HG02852 (cell line): ENCODE measurements around the gene DHRSX.
"Not testable (repeated sequence)": the region's sequence is repeated elsewhere in the genome, so short reads cannot be mapped to it uniquely, and the experiment has no call there.

ENCODE experiments used
- ATAC-seq: cut with Tn5 transposase; IDR thresholded peaks from one replicate; pipeline ENCODE4 v1.9.1; 2021; ENCODE audit warnings: mild to moderate bottlenecking, moderate library complexity; ENCODE audit not compliant: unreplicated experiment

Gene DHRSX, protein sequence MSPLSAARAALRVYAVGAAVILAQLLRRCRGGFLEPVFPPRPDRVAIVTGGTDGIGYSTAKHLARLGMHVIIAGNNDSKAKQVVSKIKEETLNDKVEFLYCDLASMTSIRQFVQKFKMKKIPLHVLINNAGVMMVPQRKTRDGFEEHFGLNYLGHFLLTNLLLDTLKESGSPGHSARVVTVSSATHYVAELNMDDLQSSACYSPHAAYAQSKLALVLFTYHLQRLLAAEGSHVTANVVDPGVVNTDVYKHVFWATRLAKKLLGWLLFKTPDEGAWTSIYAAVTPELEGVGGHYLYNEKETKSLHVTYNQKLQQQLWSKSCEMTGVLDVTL

DNA sequence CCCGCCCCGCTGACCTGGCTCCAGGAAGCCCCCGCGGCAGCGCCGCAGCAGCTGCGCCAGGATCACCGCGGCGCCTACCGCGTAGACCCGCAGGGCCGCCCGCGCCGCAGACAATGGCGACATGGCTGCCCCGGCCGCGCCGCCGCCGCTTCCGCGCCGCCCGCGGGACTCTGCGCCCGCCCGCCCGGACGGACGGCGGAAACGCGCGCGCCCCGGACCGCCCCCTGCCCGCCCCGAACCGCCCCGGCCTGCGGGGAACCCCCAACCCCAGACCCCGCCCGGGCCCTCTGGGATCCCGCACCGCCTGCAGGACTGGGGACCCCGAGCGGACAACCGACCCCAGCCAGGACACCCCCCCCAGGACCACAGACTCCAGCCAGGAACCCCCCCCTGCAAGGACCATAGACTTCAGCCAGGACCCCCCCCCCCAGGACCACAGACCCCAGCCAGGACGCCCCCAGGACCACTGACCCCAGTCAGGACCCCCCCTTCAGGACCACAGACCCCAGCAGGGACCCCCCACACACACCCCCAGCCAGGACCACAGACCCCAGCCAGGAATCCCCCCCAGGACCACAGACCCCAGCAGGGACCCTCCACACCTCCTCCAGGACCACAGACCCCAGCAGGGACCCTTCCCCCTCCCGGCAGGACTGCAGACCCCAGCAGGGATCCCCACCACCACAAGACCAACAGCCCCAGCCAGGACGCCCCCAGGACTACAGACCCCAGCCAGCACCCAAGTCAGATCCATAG is at the start of gene DHRSX, which contains the start of gene ZBED1:
TSS of gene DHRSX (minus strand) at position 174 of the 756 bp plus-strand sequence. CDS start at position 123, 51 bp downstream.
TSS of gene ZBED1 (minus strand) at position 174 of the 756 bp plus-strand sequence. CDS start 10,257 bp downstream, outside the sequence.
- peak; percentile 71 for ATAC-seq

DNA sequence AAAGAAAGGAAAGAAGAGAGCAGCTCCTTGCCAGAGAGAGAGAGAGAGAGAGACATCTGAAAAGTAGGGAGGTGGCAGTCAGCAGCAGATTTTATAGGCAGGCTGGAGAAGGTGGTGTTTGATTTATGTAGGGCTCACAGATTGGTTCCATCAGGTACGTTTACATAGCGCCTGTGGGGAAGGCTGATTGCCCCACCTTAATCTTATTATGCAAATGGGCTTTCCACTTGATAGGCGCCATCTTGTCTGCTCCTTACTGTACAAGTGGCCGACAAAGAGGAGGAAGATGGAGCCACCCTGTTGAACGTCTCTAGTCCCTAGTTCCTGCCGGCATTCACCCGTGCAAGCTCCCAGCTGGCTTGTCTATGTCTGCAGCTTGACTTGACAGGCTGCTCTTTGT is 49.1 kb upstream of the DHRSX start:
- ATAC-seq: no peak

DNA sequence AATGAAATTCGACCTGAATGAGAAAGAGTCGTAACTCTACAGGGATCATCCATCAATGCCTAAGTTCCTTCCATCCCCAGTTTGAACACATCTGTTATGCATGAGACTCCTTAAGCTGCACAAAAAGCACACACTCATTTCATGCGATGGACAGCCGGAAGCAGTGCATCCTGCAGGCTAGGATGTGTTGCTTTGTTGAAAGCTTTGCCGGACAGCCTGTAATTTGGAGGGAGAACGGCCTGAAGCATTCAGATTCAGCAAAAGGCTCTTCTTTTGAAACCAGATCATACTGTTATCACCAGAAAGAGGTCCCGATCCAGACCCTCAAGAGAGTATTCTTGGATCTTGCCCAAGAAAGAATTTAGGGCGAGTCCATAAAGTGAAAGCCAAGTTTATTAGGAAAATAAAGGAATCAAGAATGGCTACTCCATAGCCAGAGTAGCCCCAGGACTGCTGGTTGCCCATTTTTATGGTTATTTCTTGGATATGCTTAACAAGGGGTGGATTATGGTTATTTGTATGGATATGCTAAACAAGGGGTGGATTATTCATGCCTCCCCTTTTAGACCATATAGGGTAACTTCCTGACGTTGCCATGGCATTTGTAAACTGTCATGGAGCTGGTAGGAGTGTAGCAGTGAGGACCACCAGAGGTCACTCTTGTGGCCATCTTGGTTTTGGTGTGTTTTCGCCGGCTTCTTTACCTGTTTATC is 48.1 kb upstream of the DHRSX start:
- ATAC-seq: no peak

DNA sequence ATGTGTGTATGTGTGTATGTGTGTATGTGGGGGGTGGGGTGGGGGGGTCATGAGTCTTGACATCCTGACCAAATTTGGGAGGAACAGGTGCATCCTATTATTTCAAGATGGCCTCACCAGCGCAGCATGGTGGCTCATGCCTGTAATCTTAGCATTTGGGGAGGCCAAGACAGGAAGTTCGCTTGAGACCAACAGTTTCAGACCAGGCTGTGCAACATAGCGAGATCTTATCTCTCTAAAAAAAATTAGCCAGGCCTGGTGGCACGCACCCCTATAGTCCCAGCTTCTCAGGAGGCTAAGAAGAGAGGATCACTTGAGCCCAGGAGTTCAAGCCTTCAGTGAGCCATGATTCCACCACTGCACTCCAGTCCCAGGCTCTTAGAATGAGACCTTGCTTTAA is 47.0 kb upstream of the DHRSX start:
- ATAC-seq: no peak

DNA sequence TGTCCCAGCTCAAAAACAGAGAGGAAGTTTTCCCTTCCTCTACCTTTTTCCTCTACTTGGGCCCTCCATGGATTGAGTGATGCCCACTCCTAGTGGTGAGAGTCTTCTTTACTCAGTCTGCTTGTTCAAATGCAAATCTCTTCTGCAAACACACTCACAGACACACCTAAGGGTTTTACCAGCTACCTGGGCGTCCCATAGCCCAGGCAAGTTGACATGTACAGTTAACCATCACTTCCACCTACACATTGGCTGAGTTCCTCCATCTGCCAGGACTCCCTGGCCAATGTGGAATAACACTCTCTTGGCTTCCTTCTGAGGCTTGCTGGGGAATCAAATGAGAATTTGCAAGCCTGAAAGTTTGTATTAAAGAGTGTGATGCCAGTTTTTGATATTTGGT is 45.7 kb upstream of the DHRSX start:
- no peak for ATAC-seq

DNA sequence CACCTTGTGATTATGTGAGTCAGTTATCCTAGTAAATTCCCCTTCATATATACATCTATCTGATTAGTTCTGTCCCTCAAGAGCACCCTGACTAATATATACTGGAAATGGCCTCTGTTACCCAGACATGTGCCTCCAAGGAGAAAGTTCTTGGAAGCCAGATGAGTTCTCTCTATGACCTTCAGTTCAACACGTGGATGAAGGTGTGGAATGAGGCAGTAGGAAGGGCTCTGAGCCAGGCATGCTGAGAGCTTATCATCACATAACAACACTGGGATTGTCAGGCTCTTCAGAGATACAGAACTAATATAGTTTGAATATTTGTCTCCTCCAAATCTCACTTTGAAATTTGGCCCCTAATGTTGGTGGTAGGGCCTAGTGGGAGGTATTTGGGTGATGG is 44.4 kb upstream of the DHRSX start:
- no peak for ATAC-seq

DNA sequence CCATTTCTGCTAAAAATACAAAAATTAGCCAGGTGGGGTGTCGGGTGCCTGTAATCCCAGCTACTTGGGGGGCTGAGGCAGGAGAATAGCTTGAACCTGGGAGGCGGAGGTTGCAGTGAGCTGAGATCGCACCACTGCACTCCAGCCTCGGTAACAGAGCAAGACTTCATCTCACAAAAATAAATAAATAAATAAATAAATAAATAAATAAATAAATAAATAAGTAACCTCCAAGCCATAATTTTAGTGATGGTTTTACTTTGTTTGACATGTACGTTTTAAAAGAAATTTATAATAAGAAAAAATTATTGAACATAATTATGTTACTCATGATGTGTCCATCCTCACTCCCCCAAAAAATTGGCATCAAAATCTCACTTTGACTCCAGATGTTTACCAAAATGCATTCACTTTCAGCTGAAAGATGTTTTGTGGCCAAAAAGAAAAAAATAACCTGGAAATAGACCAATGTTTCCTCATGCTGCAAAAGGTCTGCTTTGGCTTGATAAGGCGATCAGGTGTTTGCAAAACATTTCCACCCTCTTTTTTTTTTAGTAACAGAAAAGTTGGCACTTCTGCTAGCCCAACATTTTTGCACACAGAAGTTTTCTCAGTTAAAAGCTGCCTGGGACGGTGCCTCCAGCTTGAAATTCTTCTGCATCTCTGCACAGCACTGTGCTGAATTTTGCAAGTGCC is 42.2 kb upstream of the DHRSX start:
- no peak for ATAC-seq

DNA sequence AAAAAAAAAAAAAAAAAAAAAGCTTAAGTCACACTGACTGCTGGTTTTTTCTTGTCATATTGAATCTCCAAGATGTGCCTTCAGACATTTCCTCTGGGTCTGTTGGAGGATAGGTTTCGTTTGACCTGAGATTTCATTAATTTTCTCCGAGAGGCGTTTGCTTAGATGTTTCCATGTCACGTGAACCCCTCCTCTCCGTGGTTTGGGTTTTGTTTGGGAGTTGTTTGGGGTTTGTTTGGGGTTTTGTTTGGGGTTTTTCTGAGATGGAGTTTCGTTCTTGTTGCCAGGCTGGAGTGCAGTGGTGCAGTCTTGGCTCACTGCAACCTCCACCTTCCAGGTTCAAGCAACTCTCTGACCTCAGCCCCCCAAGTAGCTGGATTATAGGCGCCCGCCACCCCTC is 40.8 kb upstream of the DHRSX start:
- no peak for ATAC-seq

DNA sequence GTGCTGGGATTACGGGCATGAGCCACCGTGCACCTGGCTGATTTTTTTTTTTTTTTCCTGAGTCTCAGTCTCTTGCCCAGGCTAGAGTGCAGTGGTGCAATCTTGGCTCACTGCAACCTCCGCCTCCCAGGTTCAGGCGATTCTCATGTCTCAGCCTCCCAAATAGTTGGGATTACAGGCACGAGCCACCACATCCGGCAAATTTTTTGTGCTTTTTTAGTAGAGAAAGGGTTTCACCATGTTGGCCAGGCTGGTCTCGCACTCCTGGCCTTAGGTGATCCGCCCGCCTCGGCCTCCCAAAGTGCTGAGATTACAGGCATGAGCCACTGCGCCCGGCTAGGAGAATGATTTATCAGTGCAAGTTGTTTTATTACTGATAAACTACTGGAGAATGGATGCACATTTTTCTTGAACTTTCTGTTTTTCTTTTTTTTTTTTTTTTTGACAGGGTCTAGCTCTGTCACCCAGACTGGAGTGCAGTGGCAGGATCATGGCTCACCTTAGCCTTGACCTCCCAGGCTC is 39.7 kb upstream of the DHRSX start:
- no peak for ATAC-seq

DNA sequence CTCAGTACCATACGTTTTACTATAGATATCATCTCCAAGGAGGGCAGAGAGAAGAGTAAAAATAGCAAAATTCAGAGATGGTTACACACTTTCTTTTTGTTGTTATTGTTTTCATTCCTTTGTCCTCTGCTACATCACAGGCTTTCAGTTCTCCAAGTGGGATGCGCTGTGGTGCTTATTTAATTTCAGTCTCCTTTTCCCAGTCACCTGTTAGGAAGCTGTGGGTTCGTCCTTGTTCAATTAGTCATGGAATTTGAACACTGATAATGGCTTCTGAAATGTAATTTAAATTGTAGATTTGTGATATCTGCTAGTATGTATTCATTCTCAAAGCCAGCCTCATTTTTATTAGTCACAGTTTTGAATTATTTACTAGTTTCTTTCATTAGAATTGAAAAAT is 38.8 kb upstream of the DHRSX start:
- ATAC-seq: no peak

DNA sequence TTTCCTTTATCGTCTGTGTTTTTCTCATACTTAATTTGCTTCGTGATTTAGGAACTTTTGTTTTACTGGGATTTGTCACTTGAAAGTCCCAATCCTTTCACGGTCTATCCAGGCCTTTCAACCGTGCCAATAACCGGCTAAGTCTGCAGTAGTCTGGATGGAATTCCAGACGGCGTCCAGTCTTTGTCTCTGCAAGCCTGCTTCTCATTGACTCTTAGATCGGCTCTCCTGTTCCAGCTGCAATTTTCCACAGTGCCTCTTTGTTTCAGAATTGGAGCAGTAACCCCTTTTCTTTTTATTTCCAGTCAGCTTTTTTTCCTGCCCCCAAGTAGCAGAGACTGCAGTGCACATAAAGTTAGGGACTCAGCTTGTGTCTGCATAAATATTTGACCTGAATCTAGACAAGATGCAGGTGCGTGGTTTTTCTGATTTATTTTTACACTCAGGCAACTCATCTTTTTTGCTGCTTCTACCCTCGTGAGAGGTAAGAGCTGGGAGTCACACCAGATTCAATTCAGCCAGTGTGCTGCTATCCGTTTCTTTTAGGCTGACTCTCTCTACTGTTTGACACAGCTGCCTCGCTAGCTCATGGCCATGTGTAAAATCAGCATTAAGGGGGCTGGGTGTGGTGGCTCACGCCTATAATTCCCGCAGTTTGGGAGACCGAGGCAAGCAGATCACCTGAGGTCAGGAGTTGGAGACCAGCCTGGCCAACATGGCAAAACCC is 37.4 kb upstream of the DHRSX start:
- ATAC-seq: no peak

DNA sequence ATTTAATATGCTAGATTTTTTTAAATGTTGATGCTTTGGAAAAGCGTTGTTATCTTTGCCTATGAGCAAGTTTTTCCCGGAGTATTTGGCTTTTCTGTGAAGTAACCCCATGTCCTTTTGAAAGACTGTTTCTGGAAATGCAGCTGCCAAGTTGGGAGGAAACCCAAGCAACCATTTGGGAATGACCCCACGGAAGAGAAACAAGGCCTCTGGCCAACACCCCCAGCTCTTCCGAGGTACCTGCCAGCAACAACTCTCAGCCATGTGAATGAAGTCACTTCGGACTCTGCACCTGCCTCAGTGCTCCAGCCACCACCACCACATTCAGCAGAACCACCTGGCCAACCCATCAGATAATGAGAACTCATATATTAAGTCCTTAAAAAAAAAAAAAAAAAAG is 36.2 kb upstream of the DHRSX start:
- ATAC-seq: no peak

DNA sequence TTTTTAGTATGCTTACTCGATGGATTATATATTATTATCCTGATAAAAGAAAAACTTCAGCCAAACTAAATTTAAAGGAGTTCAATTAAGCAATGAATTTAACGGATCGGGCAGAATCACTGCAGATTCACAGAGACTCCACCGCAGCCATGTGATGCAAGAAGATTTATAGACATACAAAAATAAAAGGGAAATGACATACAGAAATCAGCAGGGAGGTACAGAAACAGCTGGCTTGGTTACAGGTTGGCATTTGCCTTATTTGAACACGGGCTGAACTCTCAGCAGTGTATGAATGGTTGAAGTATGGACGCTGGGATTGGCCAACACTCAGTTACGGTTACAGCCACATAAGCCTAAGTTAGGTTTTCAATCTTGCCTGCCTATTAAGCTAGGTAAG is 35.4 kb upstream of the DHRSX start:
- ATAC-seq: no peak

DNA sequence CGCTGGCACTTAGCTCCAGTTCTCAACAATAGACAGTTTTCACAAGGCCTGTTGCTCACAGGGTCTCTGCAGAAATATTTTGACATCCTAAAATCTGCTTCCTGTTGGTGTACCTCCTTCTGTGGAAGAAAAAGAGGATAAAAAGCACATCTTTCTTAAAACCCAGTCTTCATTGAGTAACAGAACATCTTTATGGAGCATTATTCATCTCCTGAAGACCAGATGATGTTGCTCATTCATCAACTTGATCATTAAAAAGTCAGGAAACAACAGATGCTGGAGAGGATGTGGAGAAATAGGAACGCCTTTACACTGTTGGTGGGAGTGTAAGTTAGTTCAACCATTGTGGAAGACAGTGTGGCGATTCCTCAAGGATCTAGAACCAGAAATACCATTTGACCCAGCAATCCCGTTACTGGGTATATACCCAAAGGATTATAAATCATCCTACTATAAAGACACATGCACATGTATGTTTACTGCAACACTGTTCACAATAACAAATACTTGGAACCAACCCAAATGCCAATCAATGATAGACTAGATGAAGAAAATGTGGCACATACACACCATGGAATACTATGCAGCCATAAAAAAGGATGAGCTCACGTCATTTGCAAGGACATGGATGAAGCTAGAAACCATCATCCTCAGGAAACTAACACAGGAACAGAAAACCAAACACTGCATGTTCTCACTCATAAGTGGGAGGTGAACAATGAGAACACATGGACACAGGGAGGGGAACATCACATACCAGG is 33.7 kb upstream of the DHRSX start:
- ATAC-seq: not testable (repeated sequence)

DNA sequence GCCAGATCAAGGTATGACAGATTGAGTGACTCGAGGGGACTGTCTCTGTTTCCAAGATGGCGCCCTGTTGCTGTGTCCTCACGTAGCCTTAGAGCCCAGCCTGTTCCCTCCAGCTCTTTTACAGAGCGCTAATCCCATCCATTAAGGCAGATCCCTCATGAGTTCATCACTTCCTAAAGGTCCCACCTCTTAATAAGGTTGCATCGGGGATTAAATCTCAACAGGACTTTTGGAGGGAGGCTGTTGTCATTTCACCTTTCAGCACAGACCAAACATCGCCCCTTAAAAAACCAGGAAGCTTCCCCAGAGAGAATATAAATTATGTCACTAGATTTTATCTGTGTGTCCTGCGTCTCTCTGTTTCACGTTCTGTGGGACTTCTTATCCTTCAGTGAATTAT is 32.6 kb upstream of the DHRSX start:
- ATAC-seq: no peak

DNA sequence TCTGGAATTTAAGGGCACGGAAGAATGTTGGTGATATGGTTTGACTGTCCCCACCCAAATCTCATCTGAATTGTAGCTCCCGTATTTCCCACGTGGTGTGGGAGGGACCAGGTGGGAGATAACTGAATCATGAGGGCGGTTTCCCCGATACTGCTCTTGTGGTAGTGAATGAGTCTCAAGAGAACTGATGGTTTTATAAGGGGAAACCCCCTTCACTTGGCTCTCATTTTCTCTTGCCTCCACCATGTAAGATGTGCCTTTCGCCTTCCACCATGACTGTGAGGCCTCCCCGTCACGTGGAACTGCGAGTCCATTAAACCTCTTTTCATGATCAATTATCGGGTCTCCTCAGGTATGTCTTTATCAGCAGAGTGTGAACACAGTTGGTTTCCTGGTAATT is 25.6 kb upstream of the DHRSX start:
- no peak for ATAC-seq

DNA sequence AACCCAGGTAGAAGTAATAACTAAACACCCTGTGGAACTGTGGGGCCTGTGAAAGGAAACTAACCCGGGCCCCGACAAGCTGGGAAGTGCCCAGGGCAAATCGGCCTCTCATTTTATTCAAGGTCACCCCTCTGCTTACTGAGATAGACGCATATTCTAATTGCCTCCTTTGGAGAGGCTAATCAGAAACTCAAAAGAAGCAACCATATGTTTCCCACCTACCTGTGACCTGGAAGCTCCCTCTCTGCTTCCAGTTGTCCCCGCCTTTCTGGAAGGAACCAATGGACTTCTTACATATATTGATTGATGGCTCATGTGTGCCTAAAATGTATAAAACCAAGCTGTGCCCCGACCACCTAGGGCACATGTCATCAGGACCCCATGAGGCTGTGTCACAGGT is 23.1 kb upstream of the DHRSX start:
- no peak for ATAC-seq

DNA sequence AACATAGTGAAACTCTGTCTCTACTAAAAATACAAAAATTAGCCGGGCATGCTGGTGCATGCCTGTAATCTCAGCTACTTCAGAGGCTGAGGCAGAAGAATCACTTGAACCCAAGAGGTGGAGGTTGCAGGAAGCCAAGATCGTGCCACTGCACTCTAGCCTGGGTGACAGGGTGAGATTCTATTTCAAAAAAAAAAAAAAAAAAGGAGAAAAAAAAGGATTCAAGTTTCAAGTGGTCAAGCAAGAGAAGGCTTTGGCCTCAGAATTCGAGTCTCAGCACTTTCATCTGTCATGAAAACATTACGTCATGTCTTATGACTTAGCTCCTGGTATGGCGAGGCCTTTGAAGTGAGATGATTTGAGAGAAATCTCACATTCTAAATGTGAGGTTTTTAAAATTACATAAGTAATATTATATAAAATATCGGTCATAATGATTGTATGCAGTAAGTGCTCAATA is 21.2 kb upstream of the DHRSX start:
- ATAC-seq: peak; percentile 25
